HG02588 (cell line): ENCODE results near the gene CCDC192.
"Not testable (repeated sequence)": the region's sequence is repeated elsewhere in the genome, so short reads cannot be mapped to it uniquely, and the experiment has no call there.

ENCODE experiments used
- ATAC-seq: cut with Tn5 transposase; IDR thresholded peaks from one replicate; pipeline ENCODE4 v1.9.1; 2021; ENCODE audit warnings: mild to moderate bottlenecking, moderate library complexity; ENCODE audit not compliant: unreplicated experiment

The CCDC192 gene

DNA sequence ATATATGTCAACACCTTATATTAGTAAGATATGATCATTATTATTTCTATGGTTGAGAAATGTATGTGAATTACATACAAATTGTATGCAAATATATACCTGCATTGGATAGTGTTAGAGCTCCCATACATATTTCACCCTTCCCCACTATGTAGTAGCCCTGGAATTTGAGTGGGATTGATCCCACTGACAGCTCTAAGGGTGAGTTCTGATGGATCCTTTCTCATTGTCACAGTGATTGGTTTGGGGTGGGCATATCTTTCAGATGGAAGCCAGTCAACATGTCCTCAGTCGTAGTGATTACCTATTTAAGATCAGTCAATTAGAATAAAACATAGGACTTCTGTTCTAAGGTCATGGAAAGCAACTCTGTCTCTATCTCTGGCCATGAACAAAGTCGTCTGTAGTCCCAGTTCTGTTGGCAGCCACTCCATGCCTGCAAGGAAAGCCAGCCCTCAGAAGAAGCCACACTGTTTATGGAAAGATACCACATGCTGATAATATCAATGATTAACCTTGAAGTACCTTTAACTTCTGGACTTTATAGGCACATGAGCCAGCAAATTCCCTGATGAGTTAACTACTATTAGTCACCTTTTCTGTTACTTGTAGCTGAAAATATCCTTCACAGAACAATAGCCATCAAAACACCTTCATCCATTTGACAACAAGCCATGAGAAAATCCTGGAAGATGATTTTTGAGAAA lies 5.1 kb upstream of the CCDC192 start:
- ATAC-seq = no peak

- no peak for ATAC-seq
Observed at GRCh38 chr5:127699416-127699815, 3.8 kb upstream of the CCDC192 start.

GRCh38 chr5:127700237-127700766 lies 2.9 kb upstream of the CCDC192 start:
- no peak for ATAC-seq

- ATAC-seq = no peak
Observed at GRCh38 chr5:127702434-127702833, 757 bp upstream of the CCDC192 start.

DNA sequence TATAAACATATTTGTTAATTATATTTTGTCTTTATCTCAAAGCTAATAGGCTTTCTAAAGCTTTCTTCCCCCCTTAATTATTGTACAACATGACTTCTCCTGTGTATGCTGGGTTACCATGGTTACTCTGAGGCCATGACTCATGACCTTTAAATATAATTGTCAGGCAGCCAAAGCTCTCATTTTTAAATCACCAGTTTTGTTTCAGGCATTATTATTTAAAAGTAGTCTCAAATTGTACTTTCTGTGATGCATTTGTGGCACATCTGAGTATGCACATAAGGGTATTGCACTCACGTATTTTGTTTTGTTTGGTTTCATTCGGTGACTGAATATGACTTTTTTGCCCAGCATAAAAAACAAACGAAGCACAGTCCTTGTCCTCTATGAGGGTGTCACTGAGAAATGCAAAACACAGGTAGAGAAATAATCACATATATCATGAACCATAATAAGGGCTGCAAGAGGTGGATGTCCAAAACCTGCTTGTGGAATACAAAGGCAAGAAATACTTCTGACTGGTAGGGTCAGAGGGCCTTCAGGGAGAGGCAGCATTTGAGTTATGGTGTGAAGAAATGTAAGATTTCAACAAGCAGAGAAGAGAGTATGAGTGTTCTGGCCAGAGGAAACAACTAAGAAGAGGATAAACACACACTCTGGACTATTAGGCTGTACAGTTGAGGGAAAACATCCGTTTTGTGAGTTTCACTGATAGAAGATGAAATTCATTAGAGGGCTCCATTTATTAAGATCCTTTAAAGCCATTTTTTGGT lies 2.1 kb downstream of the CCDC192 start:
- ATAC-seq = no peak

DNA sequence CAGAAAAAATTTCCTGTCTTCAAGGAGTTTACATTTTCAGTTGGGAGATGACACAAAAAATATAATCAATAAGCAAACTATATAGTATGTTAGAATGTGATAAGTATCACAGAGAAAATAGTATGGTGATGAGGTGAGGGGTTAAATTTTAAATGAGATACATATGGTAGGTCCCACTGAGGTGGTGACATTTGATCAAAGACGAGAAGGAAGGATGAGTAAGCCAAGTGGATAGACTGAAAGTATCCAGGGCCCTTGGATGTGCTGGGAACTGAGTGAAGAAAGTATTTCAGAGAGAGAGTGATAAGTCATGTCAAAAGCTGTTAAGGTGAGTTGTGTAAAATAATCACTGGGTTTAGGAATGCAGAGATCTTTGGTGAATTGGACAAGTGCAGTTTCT lies 3.5 kb downstream of the CCDC192 start:
- no peak for ATAC-seq

GRCh38 chr5:127707209-127707608 lies 4.0 kb downstream of the CCDC192 start:
- ATAC-seq = no peak

DNA sequence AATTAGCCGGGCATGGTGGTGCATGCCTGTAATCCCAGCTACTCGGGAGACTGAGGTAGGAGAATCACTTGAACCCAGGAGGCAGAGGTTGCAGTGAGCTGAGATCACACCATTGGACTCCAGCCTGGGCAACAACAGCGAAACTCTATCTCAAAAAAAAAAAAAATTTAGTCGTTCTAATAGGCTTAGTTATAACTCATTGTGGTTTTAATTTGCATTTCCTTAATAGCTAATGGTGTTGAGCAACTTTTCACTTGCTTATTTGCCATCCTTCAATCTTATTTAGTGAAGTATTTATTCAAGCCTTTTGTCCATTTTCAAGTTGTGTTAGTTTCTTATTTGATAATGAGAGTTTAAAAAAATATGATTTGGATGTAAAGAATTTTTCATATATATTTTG lies 9.9 kb downstream of the CCDC192 start:
- not testable (repeated sequence) for ATAC-seq

DNA sequence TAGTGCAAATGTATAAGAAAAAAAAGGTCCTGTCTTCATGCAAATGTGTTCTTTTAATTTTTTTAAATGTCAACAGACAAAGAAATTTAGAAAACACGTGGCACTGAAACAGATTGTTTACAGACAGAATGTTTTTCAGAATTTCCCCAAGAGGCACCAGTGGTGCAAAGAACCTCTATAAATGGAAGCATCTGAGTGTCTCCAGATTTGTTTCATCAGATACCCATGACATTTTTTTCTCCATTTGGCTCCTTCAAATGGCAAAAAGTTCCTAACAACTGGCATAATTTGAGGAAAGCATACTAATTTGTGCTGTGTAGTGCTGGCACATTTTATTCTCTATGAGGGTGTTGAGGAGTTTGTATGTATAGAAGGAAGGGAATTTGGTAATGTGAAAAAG lies 15.0 kb downstream of the CCDC192 start:
- no peak for ATAC-seq

DNA sequence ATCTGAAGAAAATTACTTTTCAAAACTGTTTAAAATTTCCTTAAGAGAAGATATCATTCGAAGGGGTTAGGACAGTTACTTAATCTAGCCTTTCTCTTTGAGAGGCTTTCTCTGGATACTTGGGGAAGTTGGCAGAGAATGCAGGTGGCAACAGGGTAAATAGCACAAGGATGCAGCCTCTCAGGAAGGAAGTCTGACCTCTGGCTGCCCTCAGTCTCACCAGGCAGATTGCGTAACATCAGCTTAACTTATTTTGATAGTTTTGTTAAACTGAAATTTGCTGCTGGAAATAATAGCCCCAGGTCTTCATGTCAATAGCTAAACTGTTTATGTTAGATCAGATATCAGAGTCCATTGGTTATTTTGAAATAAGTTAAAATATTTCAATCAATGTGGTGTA lies 20.4 kb downstream of the CCDC192 start:
- no peak for ATAC-seq

GRCh38 chr5:127725673-127726072 lies 22.5 kb downstream of the CCDC192 start:
- no peak for ATAC-seq

GRCh38 chr5:127732963-127733362 lies 29.8 kb downstream of the CCDC192 start:
- no peak for ATAC-seq

GRCh38 chr5:127739348-127739747 lies 36.2 kb downstream of the CCDC192 start:
- ATAC-seq = not testable (repeated sequence)

DNA sequence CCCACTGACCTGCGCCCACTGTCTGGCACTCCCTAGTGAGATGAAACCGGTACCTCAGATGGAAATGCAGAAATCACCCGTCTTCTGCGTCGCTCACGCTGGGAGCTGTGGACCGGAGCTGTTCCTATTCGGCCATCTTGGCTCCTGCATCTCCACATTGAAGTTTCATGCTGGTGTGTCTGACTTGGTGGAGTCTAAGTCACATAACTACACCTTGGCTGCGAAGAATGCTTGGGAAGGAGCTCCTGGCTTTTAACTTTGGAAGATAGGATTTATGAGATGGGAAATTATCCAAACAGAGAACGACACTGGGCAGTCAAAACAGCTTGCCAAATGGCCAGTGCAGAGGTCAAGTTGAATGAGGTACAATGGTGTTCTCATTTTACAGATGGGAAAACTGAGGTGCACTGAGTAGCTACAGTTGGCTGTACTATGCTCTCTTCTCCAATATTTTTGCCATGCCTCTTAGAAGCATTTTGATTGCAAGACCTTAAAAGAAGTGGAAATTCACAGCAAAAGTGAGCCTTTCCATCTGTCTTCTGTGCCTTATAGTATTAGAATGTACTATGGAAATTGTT lies 36.7 kb downstream of the CCDC192 start:
- ATAC-seq = no peak

- ATAC-seq = no peak
Observed at GRCh38 chr5:127741412-127741811, 38.2 kb downstream of the CCDC192 start.

- no peak for ATAC-seq
Observed at GRCh38 chr5:127744241-127744640, 41.0 kb downstream of the CCDC192 start.

- ATAC-seq = no peak
Observed at GRCh38 chr5:127746756-127747155, 43.6 kb downstream of the CCDC192 start.

- ATAC-seq = not testable (repeated sequence)
Observed at GRCh38 chr5:127752503-127753265, 49.5 kb downstream of the CCDC192 start.

- ATAC-seq = no peak
Observed at GRCh38 chr5:127754259-127754658, 51.1 kb downstream of the CCDC192 start.

- ATAC-seq = no peak
Observed at GRCh38 chr5:127754706-127755105, 51.5 kb downstream of the CCDC192 start.

DNA sequence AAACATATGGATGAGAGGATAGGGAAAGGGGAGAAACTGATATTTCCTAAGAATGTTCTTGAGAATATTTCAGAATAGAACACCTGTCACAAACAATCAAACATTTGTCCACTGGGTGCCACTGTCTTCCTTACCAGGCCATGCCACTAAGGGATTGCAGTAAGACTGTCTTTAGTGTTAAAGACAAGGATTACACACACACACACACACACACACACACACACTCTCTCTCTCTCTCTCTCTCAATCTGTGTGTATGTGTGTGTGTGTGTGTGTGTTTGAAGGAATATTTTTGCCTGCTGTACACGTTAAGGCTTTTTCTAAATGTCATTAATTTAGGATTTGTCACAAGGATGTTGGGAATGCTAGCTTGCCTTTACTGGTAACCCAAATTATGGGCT lies 54.4 kb downstream of the CCDC192 start:
- ATAC-seq = peak; percentile 82
